PC-9 (cell line): ENCODE data around the gene PTGDS.

Experiments used
- CTCF ChIP-seq: fragments of 200-600 bp; sonication (generic); conservative IDR thresholded peaks from 2 replicates; pipeline ENCODE4 v1.6.1; 2017; ENCODE audit warnings: mixed run types, antibody characterized with exemption, mild to moderate bottlenecking, moderate library complexity
- EZH2 ChIP-seq: fragments of 200-600 bp; sonication (generic); IDR thresholded peaks from 2 replicates; pipeline ENCODE4 v1.8.0; 2017; ENCODE audit warnings: antibody characterized with exemption, low read depth

- no peak for TF ChIP-seq CTCF
- TF ChIP-seq EZH2, result no peak
Observed at GRCh38 chr9:136958898-136959850, 18.1 kb upstream of the PTGDS start.
